ENCODE measurements around the gene CASP8.

- TF ChIP-seq, protein P1, sequence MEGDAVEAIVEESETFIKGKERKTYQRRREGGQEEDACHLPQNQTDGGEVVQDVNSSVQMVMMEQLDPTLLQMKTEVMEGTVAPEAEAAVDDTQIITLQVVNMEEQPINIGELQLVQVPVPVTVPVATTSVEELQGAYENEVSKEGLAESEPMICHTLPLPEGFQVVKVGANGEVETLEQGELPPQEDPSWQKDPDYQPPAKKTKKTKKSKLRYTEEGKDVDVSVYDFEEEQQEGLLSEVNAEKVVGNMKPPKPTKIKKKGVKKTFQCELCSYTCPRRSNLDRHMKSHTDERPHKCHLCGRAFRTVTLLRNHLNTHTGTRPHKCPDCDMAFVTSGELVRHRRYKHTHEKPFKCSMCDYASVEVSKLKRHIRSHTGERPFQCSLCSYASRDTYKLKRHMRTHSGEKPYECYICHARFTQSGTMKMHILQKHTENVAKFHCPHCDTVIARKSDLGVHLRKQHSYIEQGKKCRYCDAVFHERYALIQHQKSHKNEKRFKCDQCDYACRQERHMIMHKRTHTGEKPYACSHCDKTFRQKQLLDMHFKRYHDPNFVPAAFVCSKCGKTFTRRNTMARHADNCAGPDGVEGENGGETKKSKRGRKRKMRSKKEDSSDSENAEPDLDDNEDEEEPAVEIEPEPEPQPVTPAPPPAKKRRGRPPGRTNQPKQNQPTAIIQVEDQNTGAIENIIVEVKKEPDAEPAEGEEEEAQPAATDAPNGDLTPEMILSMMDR (IDR thresholded peaks at IDR 0.05): no peak
- no peak for TF ChIP-seq POLR2A (IDR thresholded peaks at IDR 0.05)
Measured at GRCh38 chr2:201250741-201251140, 9.6 kb upstream of the CASP8 start.
